GM12878 (cell line): ENCODE results near the gene LYRM4.

Experiments used
- ATF2 ChIP-seq: IDR thresholded peaks from 2 replicates; pipeline ENCODE4 v1.6.1; 2012; ENCODE audit warnings: low read length, inconsistent platforms
- CHD4 ChIP-seq: fragments of 200-600 bp; sonication (generic); IDR thresholded peaks from 2 replicates; pipeline ENCODE4 v1.6.1; 2016; ENCODE audit warnings: mild to moderate bottlenecking
- CREM ChIP-seq: IDR thresholded peaks from 2 replicates; pipeline ENCODE4 v1.6.1; 2014; ENCODE audit warnings: antibody characterized with exemption, low read depth
- CTCF ChIP-seq, 3 experiments: IDR thresholded peaks in 2 of 3; conservative IDR thresholded peaks in 1 of 3; 2 replicates each; pipeline ENCODE4 v1.5.1; 2011; ENCODE audit warnings: low read depth in 3 of 3, low read length in 3 of 3, mild to moderate bottlenecking in 3 of 3, control low read depth in 2 of 3, moderate library complexity in 2 of 3, inconsistent platforms in 1 of 3, mixed read lengths in 1 of 3; ENCODE audit not compliant: control insufficient read depth in 2 of 3, insufficient read depth in 1 of 3; ENCODE audit errors: extremely low read depth in 1 of 3
- NKRF ChIP-seq: fragments of 450-650 bp; conservative IDR thresholded peaks from 2 replicates; pipeline ENCODE4 v1.6.1; 2017; ENCODE audit warnings: mild to moderate bottlenecking, moderate library complexity
- POLR2A ChIP-seq: IDR thresholded peaks from 2 replicates; pipeline ENCODE4 v1.6.1; 2011; ENCODE audit warnings: low read depth, mild to moderate bottlenecking, low read length
- RAD21 ChIP-seq: IDR thresholded peaks from 2 replicates; pipeline ENCODE4 v1.6.1; 2011; ENCODE audit warnings: mild to moderate bottlenecking, low read depth, low read length, moderate library complexity; ENCODE audit not compliant: insufficient read depth
- SP1 ChIP-seq: IDR thresholded peaks from one replicate; pipeline ENCODE4 v1.6.1; 2011; ENCODE audit warnings: low read depth, low read length
- TAF1 ChIP-seq: IDR thresholded peaks from 2 replicates; pipeline ENCODE4 v1.6.1; 2011; ENCODE audit warnings: mild to moderate bottlenecking, low read depth, low read length, borderline replicate concordance

GRCh38 chr6:5276581-5276980 is 15.8 kb upstream of the LYRM4 start:
- TF ChIP-seq TAF1 (no peak), ATF2 (no peak), NKRF (no peak), CHD4 (no peak), RAD21 (no peak), CREM (no peak), SP1 (no peak), CTCF (IDR thresholded peaks at IDR 0.05 in 2 of 3, conservative IDR thresholded peaks at IDR 0.05 in 1 of 3; ENCODE audit: control insufficient read depth in 2 of 3, extremely low read depth in 1 of 3, insufficient read depth in 1 of 3, low read depth in 3 of 3, low read length in 3 of 3) (no peak), POLR2A (no peak)
